Progenitor cell of endocrine pancreas (in vitro differentiated cells): ENCODE measurements around the gene TFDP2. TPM values are rescaled to one million over a fixed set of nuclear protein-coding genes. Genes with fewer than 3 reads are reported as not detected.

Experiments used
- DNase-seq: peaks from one replicate; pipeline ENCODE4 v3.0.0; 2021; ENCODE audit warnings: low spot score; ENCODE audit not compliant: unreplicated experiment
- H3K27ac Mint-ChIP-seq: 2 replicates; pipeline ENCODE4 v1.8.0; 2021; ENCODE audit warnings: mild to moderate bottlenecking, moderate library complexity, mixed read lengths
- H3K27me3 Mint-ChIP-seq: 2 replicates; pipeline ENCODE4 v1.8.0; 2021; ENCODE audit warnings: mixed read lengths
- H3K36me3 Mint-ChIP-seq: 2 replicates; pipeline ENCODE4 v1.8.0; 2022; ENCODE audit warnings: mixed read lengths; ENCODE audit not compliant: insufficient read depth
- H3K4me1 Mint-ChIP-seq: 2 replicates; pipeline ENCODE4 v1.8.0; 2021; ENCODE audit warnings: low read depth, mixed read lengths
- H3K4me3 Mint-ChIP-seq: 2 replicates; pipeline ENCODE4 v1.8.0; 2021; ENCODE audit warnings: low read depth, mild to moderate bottlenecking, moderate library complexity, mixed read lengths
- H3K9me3 Mint-ChIP-seq: 2 replicates; pipeline ENCODE4 v1.8.0; 2021; ENCODE audit warnings: low read depth, mixed read lengths
- CTCF ChIP-seq: fragments of 200-600 bp; sonication (generic); IDR thresholded peaks from one replicate; pipeline ENCODE4 v1.5.0; 2021; ENCODE audit warnings: antibody characterized with exemption, mild to moderate bottlenecking; ENCODE audit not compliant: unreplicated experiment
- total RNA-seq: library from RNA; stranded (reverse); gene quantifications from 2 replicates; pipeline ENCODE4 v1.2.1, GENCODE V29; 2021

Gene TFDP2
- total RNA-seq, 1 donor from 2014 or later = 94.4 TPM

DNA sequence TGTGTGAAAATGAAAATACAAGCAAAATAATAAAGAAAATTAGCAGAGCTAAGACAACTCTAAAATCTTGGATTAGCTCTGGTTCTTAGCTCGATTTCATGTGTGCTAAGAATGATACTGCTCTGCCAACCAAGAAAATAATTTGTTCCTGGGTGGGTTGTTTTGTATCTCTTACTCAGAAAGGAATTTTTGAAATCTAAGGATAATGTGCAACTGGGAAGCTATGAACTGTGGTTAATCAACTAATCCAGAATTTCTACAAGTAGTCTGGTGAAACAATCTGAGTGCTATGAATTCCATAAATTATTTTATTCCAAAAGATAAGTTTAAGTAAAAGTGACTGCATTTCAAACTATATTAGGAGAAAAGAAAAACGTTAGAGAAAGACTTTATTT, 92.0 kb downstream of the TFDP2 start:
- no peaks in the 10 kb centered on the region for H3K27me3 Mint-ChIP-seq

DNA sequence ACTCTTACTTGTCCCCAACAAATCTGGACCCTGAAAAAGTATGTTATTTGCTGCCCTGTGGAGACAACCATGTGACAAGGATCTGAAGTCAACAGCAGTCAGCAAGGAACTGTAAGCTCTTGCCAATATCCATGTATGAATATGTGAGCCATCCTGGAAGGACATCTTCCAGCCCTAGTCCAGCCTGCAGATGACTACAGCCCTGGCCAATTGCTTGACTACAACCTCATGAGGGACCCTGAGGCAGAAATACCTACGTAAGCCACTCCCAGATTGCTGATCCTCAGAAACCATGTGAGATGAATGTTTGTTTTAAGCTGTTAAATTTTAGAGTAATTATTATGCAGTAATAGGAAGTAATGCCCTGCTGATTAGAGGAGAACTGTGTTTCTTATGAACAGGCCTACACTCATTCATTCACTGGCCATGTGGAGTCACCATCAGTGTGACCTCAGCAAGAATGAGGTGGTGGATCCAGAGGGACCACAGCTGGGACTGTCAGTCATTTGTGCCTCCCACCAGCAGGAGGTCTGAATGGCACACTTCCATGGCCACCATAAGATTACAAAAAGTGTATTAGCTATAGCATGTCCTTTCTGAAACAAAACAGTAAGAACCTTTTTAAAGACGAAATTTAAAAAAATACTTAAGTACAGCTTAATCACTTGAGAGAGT, 92.6 kb downstream of the TFDP2 start:
- no peak for TF ChIP-seq CTCF
- Mint-ChIP-seq H3K9me3 (peaks cover 4% of the 10 kb centered on the region), H3K4me1 (peaks cover under 1% of the 10 kb centered on the region), H3K27me3 (no peaks in the 10 kb centered on the region), H3K36me3 (peaks cover 18% of the 10 kb centered on the region), H3K27ac (no peak overlapping the region), H3K4me3 (no peak overlapping the region)
- no peak for DNase-seq

More for the DNA sequence above, 92.0 kb downstream of the TFDP2 start:
- H3K27ac Mint-ChIP-seq = no peak overlapping the region
- H3K36me3 Mint-ChIP-seq = peaks cover 17% of the 10 kb centered on the region
- no peak for DNase-seq
- H3K9me3 Mint-ChIP-seq = peaks cover 4% of the 10 kb centered on the region
- H3K4me1 Mint-ChIP-seq = peaks cover 3% of the 10 kb centered on the region
- TF ChIP-seq CTCF = no peak
- H3K4me3 Mint-ChIP-seq = no peak overlapping the region

DNA sequence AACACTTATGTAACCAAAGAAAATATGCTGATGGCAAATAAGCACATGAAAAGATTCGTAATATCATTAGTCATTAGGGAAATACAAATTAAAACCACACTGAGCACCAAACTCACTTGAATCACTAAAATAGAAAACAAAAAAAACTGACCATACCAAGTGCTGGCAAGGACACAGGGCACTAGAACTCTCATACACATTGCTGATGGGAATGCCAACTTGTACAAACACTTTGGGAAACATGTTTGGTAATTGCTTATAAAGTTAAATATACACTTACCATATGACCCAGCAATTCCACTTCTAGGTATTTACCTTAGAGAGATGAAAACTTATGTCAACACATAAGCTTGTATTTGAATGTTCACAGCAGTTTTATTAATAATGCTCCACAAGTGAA, 95.5 kb downstream of the TFDP2 start:
- Mint-ChIP-seq H3K4me3 (no peak overlapping the region), H3K27ac (no peak overlapping the region), H3K27me3 (no peaks in the 10 kb centered on the region), H3K4me1 (no peaks in the 10 kb centered on the region), H3K36me3 (peaks cover 20% of the 10 kb centered on the region), H3K9me3 (peaks cover 4% of the 10 kb centered on the region)
- DNase-seq = no peak
- no peak for TF ChIP-seq CTCF

DNA sequence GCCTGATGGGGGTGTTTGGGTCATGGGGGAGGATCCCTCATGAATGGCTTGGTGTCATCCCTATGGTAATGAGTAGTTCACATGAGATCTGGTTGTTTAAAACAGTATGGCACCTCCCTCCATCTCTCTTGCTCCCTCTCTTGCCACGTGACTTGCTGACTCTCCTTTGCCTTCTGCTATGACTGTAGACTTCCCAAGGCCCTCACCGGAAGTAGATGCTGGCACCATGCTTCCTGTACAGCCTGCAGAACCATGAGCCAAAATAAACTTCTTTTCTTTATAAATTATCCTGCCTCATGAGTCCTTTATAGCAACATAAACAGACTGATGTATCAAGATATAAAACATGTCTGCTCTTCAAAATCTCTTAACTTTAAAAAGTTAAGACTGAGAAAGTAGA, 96.1 kb downstream of the TFDP2 start:
- Mint-ChIP-seq H3K4me3 (no peak overlapping the region), H3K27ac (peak overlapping the region; percentile 14), H3K9me3 (peaks cover 4% of the 10 kb centered on the region), H3K4me1 (no peaks in the 10 kb centered on the region), H3K36me3 (peaks cover 22% of the 10 kb centered on the region), H3K27me3 (no peaks in the 10 kb centered on the region)
- TF ChIP-seq CTCF = no peak
- no peak for DNase-seq

DNA sequence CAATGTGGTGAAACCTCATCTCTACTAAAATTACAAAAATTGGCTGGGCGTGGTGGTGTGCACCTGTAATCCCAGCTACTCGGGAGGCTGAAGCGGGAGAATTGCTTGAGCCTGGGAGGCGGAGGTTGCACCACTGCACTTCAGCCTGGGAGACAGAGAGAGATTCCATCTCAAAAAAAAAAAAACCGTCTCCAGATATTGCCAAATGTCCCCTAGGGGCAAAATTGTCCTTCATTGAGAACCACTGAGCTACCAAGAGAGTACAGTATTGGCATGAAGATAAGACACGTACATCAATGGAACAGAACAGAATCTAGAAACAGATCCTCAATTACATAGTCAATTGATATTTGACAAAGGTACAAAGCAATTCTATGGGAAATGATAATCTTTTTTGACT, 98.0 kb downstream of the TFDP2 start:
- no peak overlapping the region for H3K27ac Mint-ChIP-seq
- DNase-seq = no peak
- H3K4me3 Mint-ChIP-seq = no peak overlapping the region
- no peaks in the 10 kb centered on the region for H3K27me3 Mint-ChIP-seq
- TF ChIP-seq CTCF = no peak
- peaks cover 23% of the 10 kb centered on the region for H3K36me3 Mint-ChIP-seq
- peaks cover 4% of the 10 kb centered on the region for H3K9me3 Mint-ChIP-seq
- peaks cover 2% of the 10 kb centered on the region for H3K4me1 Mint-ChIP-seq
